Measurements from ENCODE around the gene PDXP.

The PDXP gene

GRCh38 chr22:37676736-37677492 is 18.4 kb downstream of the PDXP start (continued):
- TF ChIP-seq SCRT2 (tag by site-specific recombination; IDR thresholded peaks at IDR 0.05) (peak; percentile 56), REST (tag by site-specific recombination; IDR thresholded peaks at IDR 0.05) (no peak), ZBTB7A (tag by site-specific recombination; IDR thresholded peaks at IDR 0.05; ENCODE audit: low read depth) (no peak), ZNF600 (tag by site-specific recombination; IDR thresholded peaks at IDR 0.05) (no peak), ZNF391 (tag by site-specific recombination; IDR thresholded peaks at IDR 0.05; ENCODE audit: borderline replicate concordance, low read depth) (peak; percentile 21; the same call in 1 of the 2 replicates), KLF17 (tag by site-specific recombination; IDR thresholded peaks at IDR 0.05) (peak; percentile 96), ZBTB21 (tag by site-specific recombination; IDR thresholded peaks at IDR 0.05) (peak; percentile 33), ZBTB44 (tag by site-specific recombination; IDR thresholded peaks at IDR 0.05) (no peak), ZBTB17 (tag by site-specific recombination; IDR thresholded peaks at IDR 0.05) (no peak; the same call in 1 of the 2 replicates), ZNF280C (tag by site-specific recombination; IDR thresholded peaks at IDR 0.05) (no peak), OSR2 (tag by site-specific recombination; IDR thresholded peaks at IDR 0.05) (peak; percentile 39; the same call in 1 of the 2 replicates), ZNF121 (tag by site-specific recombination; IDR thresholded peaks at IDR 0.05) (no peak), ZNF529 (tag by site-specific recombination; IDR thresholded peaks at IDR 0.05; ENCODE audit: insufficient replicate concordance) (no peak), GLIS2 (tag by site-specific recombination; IDR thresholded peaks at IDR 0.05) (peak; percentile 94), ZBTB48 (tag by site-specific recombination; IDR thresholded peaks at IDR 0.05) (0 out of 2 replicates have a peak, but pooled peaks have one; percentile 16), BCL11A (tag by site-specific recombination; IDR thresholded peaks at IDR 0.05; ENCODE audit: low read depth) (peak; percentile 66; the same call in 1 of the 2 replicates), PRDM2 (tag by site-specific recombination; IDR thresholded peaks at IDR 0.05; ENCODE audit: borderline replicate concordance) (no peak), ZEB2 (tag by site-specific recombination; IDR thresholded peaks at IDR 0.05) (peak; percentile 78; the same call in 1 of the 2 replicates), ZNF530 (tag by site-specific recombination; IDR thresholded peaks at IDR 0.05; ENCODE audit: low read depth) (no peak), ZBTB8A (tag by site-specific recombination; IDR thresholded peaks at IDR 0.05) (peak; percentile 33; the same call in 1 of the 2 replicates), ZSCAN18 (tag by site-specific recombination; IDR thresholded peaks at IDR 0.05) (no peak), IKZF3 (tag by site-specific recombination; IDR thresholded peaks at IDR 0.05) (peak; percentile 52; the same call in 1 of the 2 replicates), ZNF10 (tag by site-specific recombination; IDR thresholded peaks at IDR 0.05) (peak; percentile 8; the same call in 1 of the 2 replicates)

Data from HEK293 (cell line).